SW 1271 (cell line): ENCODE results near the gene IL1RL2.

Experiments
- DNase-seq, 2 experiments: peaks; one replicate each; lab custom pipeline; 2025; lab: John Stamatoyannopoulos, UW

Gene IL1RL2

GRCh38 chr2:102267774-102268173 lies 81.0 kb downstream of the IL1RL2 start:
- no peak for DNase-seq

- no peak for DNase-seq
These were observed 81.8 kb downstream of the IL1RL2 start for GRCh38 chr2:102268510-102269199.

GRCh38 chr2:102269200-102269524 lies 82.3 kb downstream of the IL1RL2 start:
- DNase-seq: no peak

GRCh38 chr2:102271844-102272243 lies 85.0 kb downstream of the IL1RL2 start:
- no peak for DNase-seq

- DNase-seq: no peak
These were observed 86.9 kb downstream of the IL1RL2 start for GRCh38 chr2:102273619-102274211.

GRCh38 chr2:102276549-102277201 lies 89.9 kb downstream of the IL1RL2 start:
- DNase-seq: no peak

GRCh38 chr2:102277202-102277700 lies 90.4 kb downstream of the IL1RL2 start:
- DNase-seq: no peak

GRCh38 chr2:102278720-102279390 lies 92.0 kb downstream of the IL1RL2 start:
- no peak for DNase-seq

- DNase-seq: no peak
These were observed 92.5 kb downstream of the IL1RL2 start for GRCh38 chr2:102279391-102279735.

- no peak for DNase-seq
These were observed 95.9 kb downstream of the IL1RL2 start for GRCh38 chr2:102282678-102283091.

- DNase-seq: no peak
These were observed 97.2 kb downstream of the IL1RL2 start for GRCh38 chr2:102283996-102284395.

GRCh38 chr2:102284611-102285010 lies 97.8 kb downstream of the IL1RL2 start:
- no peak for DNase-seq

GRCh38 chr2:102285368-102285767 lies 98.5 kb downstream of the IL1RL2 start:
- DNase-seq: no peak

- no peak for DNase-seq
These were observed 99.2 kb downstream of the IL1RL2 start for GRCh38 chr2:102286041-102286440.

GRCh38 chr2:102289129-102289528 lies 102.3 kb downstream of the IL1RL2 start:
- no peak for DNase-seq
